Measurements from ENCODE around the gene IL6ST.

IL6ST gene

DNA sequence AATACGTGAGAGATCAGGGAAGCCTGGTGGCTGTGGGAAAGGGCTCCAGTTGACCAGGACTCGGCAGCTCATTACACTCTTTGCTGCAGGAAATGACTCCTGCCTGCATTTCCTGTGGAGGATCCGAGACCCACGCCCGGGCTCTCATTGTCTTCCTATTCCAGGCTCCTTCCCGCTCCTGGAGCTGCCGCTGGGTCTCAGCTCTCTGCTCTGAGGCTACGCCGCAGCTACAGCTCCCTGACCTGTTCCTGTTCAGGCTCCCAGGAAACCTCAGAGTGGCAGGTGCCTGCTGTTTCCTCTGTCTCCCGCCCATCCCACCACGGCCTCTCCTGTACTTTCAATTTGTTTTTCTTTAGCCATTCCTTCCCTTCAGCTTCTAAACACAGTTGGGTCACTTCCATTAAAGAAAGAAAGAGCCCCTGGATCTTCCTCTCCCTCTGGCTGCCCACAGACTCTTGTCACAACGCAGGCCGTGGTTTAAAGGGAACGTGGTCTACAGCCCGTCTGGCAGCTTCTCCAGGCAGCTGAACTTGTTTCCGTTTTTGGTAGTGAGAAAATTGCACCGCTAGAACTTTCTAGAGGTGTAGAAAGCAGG lies 71.5 kb downstream of the IL6ST start:
- DNase-seq (ENCODE audit: extremely low read depth in 1 of 2, low read depth in 1 of 2), result no peak

- DNase-seq (ENCODE audit: extremely low read depth in 1 of 2, low read depth in 1 of 2), result no peak
Measured at GRCh38 chr5:55921617-55922016, 73.1 kb downstream of the IL6ST start.

DNA sequence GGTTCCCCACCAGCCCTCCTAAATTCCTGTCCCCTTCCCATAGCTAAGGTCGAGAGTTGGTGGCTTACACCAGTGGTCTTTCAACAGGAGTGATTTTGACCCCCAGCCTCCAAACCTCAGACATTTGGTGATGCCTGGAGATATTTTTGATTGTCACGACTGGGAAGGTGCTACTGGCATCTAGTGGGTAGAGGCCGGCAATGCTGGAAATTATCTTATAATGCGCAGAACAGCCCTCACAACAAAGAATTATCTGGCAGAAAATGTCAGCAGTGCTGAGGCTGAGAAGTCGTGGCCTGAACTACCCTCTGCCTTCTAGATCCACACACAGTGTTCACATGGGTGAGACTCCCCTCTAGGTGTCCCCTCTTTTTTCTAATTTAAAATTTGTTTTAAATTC lies 74.0 kb downstream of the IL6ST start:
- DNase-seq (ENCODE audit: extremely low read depth in 1 of 2, low read depth in 1 of 2), result no peak

DNA sequence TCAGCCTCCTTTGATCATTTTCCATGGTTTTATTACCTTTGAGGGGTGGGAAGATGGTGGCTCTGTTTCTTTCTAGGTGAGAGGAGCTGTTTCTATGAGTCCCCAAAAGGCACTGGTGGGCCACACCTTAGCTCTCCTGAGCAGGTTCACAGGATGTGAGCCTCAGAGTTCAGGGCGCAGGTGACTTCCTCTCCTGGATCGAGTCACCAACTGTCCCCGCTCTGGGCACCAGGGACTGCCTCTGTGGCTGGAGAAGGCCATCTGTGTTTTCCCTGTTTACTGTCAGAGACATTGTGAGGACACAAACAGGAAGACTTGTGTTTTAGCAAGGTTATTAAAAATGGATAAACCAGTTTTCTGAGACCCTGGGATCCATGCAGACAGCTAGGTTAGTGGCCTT lies 75.1 kb downstream of the IL6ST start:
- DNase-seq (ENCODE audit: extremely low read depth in 1 of 2, low read depth in 1 of 2), result no peak

GRCh38 chr5:55918087-55919035 lies 76.4 kb downstream of the IL6ST start:
- no peak for DNase-seq (ENCODE audit: extremely low read depth in 1 of 2, low read depth in 1 of 2)

GRCh38 chr5:55917402-55918086 lies 77.2 kb downstream of the IL6ST start:
- DNase-seq (ENCODE audit: extremely low read depth in 1 of 2, low read depth in 1 of 2), result no peak

DNA sequence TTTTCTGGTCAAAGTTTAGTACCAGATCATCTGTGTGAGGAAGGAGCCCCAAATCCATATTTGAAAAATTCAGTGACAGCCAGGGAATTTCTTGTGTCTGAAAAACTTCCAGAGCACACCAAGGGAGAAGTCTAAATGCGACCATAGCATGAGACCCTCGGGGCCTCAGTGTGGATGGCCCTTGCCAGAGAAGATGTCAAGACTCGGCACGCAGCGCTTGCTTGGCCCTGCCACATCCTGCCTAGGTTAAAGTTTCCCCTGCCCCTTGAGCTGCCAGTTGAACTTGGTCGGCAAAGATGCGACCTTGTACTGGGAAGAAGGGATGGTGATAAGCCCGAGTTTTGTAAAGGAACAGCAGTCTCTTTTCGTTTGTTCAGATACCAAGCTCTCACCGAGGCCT lies 77.8 kb downstream of the IL6ST start:
- no peak for DNase-seq (ENCODE audit: extremely low read depth in 1 of 2, low read depth in 1 of 2)

GRCh38 chr5:55915783-55916182 lies 79.0 kb downstream of the IL6ST start:
- no peak for DNase-seq (ENCODE audit: extremely low read depth in 1 of 2, low read depth in 1 of 2)

DNA sequence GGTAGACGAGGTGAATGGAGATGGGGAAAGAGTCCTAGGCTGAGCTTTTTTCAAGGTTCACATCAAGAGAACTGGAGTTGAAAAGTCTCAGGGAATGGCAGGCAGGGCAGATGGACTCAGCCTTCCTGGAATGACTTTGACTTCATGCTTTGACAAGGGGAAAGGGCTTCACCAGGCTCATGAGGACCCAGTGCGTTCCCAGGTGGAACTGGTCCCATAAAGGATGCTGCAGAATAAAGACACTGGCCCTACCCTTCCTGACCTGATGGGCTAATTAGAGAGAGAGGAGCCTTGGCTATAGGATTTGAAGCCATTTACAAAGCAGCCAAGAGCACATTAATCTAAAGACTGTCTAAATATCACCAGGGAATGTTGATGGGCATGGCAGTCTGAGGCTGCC lies 79.8 kb downstream of the IL6ST start:
- no peak for DNase-seq (ENCODE audit: extremely low read depth in 1 of 2, low read depth in 1 of 2)

DNA sequence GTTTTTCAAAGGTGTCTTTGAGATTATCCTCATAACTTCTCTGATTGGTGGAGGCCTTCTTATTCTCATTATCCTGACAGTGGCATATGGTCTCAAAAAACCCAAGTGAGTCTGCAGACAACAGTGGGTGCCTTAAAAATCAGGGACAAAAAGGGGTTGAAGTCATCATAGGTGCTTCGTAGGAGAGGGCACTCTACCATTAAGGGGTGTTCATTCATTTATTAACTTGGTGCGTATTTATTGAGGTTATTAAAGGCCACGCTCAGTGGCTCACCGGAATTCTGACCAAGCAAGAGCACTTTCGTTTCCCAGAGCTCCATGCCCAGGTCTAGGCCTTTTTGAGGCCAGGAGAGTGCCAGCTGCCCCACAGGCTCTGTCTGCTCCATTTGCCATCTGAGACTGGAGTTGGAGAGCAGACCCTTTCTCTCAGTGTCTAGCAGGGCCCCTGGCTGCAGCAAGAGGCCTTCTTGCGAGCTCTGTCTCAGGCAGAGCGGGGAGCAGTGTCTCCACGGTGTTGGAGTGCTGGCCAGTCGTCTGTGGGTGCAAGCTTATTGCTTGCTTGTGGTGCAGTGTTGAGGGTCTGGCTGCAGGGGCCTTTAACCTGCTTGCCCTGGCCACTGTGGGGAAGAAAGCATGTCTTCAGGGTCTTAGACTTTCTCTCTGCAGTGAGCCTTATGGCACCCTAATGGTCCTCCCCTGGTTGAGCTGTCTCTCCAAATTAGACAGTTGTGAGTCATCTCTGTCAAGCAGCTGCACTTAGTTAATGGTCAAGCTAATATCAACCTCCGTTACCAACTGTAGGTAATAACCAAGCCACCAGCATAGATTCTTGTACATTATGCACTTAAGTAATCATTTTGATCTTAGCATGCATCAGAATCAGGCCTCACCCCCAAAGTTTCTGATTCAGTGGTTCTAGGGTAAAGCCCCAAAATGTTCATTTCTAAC lies 81.0 kb downstream of the IL6ST start:
- DNase-seq (ENCODE audit: extremely low read depth in 1 of 2, low read depth in 1 of 2), result no peak

DNA sequence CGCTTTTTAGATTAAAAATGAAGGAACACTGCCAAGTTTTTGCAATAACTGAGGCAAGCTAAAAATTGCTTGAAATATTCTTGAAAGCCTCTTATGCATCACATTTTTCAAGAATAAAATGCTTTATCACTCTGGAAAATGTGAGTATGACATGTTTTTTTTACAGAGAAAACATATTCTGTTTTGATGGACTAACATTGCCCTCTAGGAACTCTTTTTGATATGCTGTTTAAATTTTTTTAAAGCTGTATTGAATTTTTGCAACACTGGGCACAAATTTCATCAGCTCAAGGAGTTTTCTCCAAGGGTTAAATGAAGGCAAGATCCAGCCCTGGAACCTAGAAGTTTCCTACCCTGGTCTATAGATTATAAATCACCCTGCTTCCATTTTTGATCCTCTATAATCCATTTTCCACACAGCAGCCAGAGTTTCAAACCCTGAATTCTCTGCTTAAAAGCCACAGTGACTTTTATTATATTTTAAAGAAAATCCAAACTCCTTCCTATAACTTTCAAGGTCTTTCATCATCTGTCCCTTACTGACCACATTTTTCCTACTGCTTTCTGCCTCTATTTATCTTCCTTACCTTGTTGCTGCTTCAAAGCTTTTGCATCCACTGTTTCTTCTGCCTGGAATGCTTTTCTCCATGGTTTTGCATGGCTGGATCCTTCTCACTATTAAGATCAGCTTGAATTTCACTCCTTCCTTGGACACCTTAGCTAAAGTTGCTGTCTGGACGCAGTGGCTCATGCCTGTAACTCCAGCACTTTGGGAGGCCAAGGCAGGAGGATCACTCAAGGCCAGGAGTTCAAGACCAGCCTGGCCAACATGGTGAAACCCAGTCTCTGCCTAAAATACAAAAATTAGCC lies 82.7 kb downstream of the IL6ST start:
- no peak for DNase-seq (ENCODE audit: extremely low read depth in 1 of 2, low read depth in 1 of 2)

- no peak for DNase-seq (ENCODE audit: extremely low read depth in 1 of 2, low read depth in 1 of 2)
Measured at GRCh38 chr5:55908804-55909203, 86.0 kb downstream of the IL6ST start.

DNA sequence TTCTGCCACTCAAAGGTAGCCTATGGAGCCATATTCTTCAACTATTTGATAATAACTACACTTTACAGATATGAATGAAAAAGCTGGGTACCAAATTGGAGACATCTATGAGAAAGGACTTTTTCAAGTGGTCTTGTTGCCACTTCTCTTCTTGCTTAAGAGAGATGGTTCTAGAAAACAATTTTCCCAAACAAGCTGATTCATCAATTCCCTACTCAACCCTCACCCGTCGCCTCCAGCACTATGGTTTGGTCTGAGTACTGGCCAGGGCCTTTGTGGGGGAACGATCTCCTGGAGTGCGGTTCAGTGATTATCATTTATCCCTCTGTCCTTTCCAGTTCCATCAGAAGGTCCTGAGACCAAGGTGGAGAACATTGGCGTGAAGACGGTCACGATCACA lies 86.8 kb downstream of the IL6ST start:
- DNase-seq (ENCODE audit: extremely low read depth in 1 of 2, low read depth in 1 of 2), result no peak

DNA sequence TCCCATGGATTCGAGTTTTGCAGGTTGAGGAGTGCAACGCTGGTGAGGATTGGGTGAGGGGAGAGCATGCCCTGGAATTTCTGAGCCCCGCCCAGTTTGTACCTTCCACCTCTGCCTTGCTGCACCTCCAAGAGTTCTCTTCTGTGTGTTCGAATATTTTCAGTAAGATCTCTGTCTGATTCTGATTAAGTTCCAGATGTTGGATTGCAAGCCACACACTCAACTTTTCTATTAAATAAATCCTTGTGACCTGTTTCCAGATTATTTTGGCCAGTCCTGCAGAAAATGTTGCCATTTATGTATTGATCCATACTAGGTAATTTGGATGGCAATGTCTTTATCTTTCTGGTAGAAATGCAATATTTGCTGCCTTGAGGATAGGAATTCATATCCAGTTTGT lies 89.5 kb downstream of the IL6ST start:
- DNase-seq (ENCODE audit: extremely low read depth in 1 of 2, low read depth in 1 of 2), result no peak

GRCh38 chr5:55904152-55904551 lies 90.6 kb downstream of the IL6ST start:
- no peak for DNase-seq (ENCODE audit: extremely low read depth in 1 of 2, low read depth in 1 of 2)

- DNase-seq (ENCODE audit: extremely low read depth in 1 of 2, low read depth in 1 of 2), result peak; percentile 23 to 44
Measured at GRCh38 chr5:55903121-55903701, 91.6 kb downstream of the IL6ST start.

DNA sequence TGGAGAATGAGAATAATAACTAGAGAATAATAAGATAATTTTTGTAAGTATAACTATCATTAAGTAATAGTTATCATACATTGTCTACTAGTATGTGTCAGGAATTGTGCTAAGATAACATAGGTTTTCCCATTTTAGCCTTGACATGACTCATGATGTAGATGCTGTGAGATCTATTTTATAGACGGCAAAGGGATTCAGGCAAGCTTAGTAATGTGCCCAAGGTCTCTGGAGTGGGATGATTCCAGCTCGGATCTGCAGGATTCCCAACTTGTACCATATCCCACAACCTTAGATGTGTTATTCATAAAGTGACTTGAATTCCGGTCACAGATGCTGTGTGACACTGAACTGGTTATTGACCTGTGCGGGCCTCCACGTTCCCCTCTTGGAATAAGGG lies 92.1 kb downstream of the IL6ST start:
- DNase-seq (ENCODE audit: extremely low read depth in 1 of 2, low read depth in 1 of 2), result no peak

GRCh38 chr5:55900776-55901175 lies 94.0 kb downstream of the IL6ST start:
- DNase-seq (ENCODE audit: extremely low read depth in 1 of 2, low read depth in 1 of 2), result no peak

GRCh38 chr5:55900068-55900467 lies 94.7 kb downstream of the IL6ST start:
- DNase-seq (ENCODE audit: extremely low read depth in 1 of 2, low read depth in 1 of 2), result no peak
